ENCODE data around the gene MCC.

DNA sequence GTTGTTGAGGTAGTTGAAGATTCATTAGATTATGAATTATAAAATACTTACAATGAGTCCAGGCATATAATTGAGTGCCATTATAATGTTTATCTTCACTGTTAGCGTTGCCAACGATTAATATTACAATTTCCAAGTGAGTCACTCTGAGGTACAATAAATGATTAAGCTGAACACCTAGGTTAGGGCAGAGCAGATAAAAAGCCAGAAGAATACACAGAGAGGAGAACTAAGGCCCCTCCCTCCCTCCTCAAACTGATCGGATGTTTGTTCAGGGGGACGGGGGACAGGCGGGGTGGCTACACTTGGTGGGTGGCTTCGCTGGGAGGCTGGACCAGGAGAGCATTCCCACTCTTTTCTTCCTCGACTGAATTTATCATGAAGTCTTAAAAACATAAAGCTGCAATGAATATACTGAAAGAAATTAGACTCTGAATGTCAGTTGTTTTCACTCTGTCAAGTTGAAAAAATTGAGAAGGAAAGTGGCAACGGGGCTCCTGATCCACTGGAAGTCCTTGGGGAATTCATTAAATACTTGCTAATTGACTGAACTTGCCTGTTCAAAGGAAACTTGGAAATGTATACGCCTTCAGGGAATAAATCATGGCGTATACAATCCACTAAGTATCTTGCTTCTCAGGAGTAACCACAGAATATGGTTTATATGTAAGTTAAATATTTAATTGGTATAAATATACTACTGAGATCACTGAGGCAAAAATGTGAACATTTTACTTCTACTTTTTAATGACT lies 251.5 kb downstream of the MCC start:
- TF ChIP-seq, protein P1, sequence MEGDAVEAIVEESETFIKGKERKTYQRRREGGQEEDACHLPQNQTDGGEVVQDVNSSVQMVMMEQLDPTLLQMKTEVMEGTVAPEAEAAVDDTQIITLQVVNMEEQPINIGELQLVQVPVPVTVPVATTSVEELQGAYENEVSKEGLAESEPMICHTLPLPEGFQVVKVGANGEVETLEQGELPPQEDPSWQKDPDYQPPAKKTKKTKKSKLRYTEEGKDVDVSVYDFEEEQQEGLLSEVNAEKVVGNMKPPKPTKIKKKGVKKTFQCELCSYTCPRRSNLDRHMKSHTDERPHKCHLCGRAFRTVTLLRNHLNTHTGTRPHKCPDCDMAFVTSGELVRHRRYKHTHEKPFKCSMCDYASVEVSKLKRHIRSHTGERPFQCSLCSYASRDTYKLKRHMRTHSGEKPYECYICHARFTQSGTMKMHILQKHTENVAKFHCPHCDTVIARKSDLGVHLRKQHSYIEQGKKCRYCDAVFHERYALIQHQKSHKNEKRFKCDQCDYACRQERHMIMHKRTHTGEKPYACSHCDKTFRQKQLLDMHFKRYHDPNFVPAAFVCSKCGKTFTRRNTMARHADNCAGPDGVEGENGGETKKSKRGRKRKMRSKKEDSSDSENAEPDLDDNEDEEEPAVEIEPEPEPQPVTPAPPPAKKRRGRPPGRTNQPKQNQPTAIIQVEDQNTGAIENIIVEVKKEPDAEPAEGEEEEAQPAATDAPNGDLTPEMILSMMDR (IDR thresholded peaks at IDR 0.05): no peak
- no peak for TF ChIP-seq POLR2A (IDR thresholded peaks at IDR 0.05)
